ENCODE results near the gene CRYBG2.

CRYBG2 gene

DNA sequence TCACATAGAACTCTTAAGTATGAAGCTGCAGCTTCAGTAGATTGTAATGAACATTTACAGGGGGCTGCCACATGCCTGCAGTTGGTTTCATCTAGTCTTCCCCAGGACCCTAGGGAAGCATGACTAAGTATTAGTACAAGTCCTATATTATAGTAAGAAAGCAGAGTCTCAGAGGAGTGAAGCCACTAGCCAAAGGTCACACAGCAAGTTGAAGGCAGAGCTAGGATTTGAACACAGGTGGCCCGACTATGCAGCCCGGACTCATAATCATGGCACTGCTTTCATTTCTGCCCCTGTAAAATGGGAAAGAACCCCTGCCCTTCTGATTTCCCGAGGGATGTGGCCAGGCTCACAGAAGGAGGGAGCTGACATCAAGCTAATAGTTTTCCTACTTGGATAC lies 8.4 kb upstream of the CRYBG2 start:
- DNase-seq (ENCODE audit: low spot score) (no peak), ATAC-seq (ENCODE audit: low read depth) (no peak)
- Histone ChIP-seq H3K27me3 (ENCODE audit: insufficient read depth, poor library complexity, severe bottlenecking) (no peaks in the 10 kb centered on the region), H3K4me1 (ENCODE audit: insufficient read depth, poor library complexity, severe bottlenecking) (peaks cover 10% of the 10 kb centered on the region), H3K4me3 (ENCODE audit: severe bottlenecking) (no peak overlapping the region), H3K36me3 (ENCODE audit: low read depth) (no peaks in the 10 kb centered on the region), H3K27ac (ENCODE audit: poor library complexity, severe bottlenecking) (no peak overlapping the region), H3K9me3 (ENCODE audit: severe bottlenecking) (no peaks in the 10 kb centered on the region)
- TF ChIP-seq, protein P1, sequence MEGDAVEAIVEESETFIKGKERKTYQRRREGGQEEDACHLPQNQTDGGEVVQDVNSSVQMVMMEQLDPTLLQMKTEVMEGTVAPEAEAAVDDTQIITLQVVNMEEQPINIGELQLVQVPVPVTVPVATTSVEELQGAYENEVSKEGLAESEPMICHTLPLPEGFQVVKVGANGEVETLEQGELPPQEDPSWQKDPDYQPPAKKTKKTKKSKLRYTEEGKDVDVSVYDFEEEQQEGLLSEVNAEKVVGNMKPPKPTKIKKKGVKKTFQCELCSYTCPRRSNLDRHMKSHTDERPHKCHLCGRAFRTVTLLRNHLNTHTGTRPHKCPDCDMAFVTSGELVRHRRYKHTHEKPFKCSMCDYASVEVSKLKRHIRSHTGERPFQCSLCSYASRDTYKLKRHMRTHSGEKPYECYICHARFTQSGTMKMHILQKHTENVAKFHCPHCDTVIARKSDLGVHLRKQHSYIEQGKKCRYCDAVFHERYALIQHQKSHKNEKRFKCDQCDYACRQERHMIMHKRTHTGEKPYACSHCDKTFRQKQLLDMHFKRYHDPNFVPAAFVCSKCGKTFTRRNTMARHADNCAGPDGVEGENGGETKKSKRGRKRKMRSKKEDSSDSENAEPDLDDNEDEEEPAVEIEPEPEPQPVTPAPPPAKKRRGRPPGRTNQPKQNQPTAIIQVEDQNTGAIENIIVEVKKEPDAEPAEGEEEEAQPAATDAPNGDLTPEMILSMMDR (IDR thresholded peaks at IDR 0.05; ENCODE audit: poor library complexity, severe bottlenecking), result no peak

DNA sequence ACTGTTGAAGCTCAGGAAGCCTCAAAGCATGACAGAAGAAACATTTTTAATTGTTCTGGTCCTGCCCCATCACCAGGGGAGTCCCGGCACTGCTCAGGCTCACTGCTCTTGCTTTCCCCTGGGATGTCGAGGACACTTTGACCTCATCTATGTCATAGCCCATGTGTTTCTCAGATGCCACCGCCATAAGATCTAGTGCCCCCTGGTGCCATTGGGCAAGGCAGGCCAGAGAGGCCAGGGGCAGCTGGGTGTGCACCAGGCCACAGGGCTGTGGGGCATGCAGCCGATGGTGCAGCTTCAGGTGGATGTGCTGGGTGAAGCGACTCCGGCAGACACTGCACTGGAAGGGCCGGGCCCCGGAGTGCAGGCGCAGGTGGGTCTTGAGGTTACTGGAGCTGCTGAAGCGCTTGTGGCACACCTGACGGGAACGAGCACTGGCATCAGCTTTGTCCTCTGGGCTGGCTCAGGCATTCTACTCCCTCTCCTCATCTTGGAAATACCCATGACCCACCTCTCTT lies 7.7 kb upstream of the CRYBG2 start:
- no peak overlapping the region for H3K4me3 ChIP-seq (ENCODE audit: severe bottlenecking)
- TF ChIP-seq, protein P1 (IDR thresholded peaks at IDR 0.05; ENCODE audit: poor library complexity, severe bottlenecking), result no peak
- DNase-seq (ENCODE audit: low spot score) (no peak), ATAC-seq (ENCODE audit: low read depth) (no peak)
- no peaks in the 10 kb centered on the region for H3K36me3 ChIP-seq (ENCODE audit: low read depth)
- no peak overlapping the region for H3K27ac ChIP-seq (ENCODE audit: poor library complexity, severe bottlenecking)
- H3K4me1 ChIP-seq (ENCODE audit: insufficient read depth, poor library complexity, severe bottlenecking), result peaks cover 17% of the 10 kb centered on the region
- no peaks in the 10 kb centered on the region for H3K27me3 ChIP-seq (ENCODE audit: insufficient read depth, poor library complexity, severe bottlenecking)
- H3K9me3 ChIP-seq (ENCODE audit: severe bottlenecking), result no peaks in the 10 kb centered on the region

DNA sequence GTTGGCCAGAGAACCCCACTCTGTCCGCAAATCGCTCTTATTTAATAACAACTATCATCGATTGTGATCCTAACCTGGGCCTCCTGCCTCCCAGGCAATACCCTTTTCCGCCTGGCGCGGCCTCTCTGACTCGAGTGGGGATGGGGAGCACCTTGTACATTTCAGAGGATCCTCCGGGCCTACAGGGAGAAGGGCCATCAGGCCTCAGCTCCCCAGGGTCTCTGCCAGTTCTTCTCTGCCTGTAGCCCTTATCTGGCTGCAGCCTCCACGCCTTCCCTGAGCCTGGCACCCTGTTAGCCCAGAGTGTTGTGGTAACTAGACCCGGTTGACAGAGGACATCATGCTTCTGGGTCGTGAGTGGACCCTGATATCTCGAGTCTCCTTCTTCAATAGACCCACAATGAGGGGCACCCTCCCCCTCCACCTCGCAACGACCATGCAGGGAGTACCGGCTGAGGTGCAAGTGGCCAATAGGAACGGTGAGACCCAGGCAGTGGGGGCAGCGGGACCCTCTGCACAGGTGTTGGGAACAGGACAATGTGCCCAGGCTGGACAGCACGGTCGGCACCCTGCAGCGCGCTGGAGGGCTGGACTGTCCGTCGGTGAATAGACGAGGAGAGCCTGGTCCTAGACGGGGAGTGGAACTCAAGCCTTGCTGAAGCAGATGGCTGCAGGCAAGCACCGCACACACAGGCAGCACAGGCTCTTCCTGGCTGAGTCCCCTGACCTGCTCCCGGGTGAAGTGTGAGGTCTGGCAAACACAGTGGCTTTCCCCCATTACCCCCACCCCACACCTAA lies 7.1 kb upstream of the CRYBG2 start:
- DNase-seq (ENCODE audit: low spot score), result no peak
- Histone ChIP-seq H3K9me3 (ENCODE audit: severe bottlenecking) (no peaks in the 10 kb centered on the region), H3K27ac (ENCODE audit: poor library complexity, severe bottlenecking) (no peak overlapping the region), H3K36me3 (ENCODE audit: low read depth) (no peaks in the 10 kb centered on the region), H3K4me1 (ENCODE audit: insufficient read depth, poor library complexity, severe bottlenecking) (peaks cover 18% of the 10 kb centered on the region), H3K4me3 (ENCODE audit: severe bottlenecking) (no peak overlapping the region), H3K27me3 (ENCODE audit: insufficient read depth, poor library complexity, severe bottlenecking) (no peaks in the 10 kb centered on the region)
- ATAC-seq (ENCODE audit: low read depth), result no peak
- TF ChIP-seq, protein P1 (IDR thresholded peaks at IDR 0.05; ENCODE audit: poor library complexity, severe bottlenecking), result no peak

DNA sequence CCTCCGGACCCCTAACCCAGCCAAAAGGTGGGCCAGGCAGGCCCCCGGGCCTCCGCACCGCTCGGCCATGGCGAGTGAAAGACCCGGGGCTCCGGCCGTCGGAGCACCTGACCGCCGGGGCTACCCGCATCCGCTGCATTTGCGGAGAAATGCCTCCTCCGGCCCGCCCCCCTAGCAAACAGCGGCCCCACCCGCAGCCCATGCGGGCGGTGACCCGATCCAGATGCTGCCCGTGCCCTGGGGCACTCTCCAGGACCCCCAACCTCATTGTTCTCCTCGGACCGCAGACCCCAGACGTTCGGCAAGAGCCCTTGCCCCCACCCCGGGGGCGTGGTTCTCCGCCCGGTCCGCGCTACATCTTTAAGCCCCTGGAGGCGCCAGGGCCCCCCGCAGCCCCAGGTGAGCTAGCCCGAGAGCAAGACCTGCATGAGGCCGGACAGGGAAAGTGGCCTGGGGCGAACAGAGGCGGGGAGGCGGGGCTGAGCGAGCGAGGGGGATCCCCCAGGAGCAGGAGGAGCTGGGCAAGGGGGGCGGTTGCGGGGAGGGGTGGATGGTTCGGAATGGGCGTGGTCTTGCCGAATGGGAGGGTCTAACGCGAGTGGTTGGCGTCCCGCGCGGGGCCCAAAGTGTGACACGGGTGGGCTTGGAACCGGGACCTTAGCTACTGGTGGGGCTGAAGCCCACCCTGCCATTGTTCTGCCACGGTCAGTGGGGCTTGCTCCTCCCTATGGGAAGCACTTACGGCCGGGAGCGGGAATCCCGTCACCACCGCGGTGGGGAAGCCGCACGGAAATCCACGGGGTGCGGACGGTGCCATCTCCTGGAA lies 6.3 kb upstream of the CRYBG2 start:
- TF ChIP-seq, protein P1 (IDR thresholded peaks at IDR 0.05; ENCODE audit: poor library complexity, severe bottlenecking), result no peak
- Histone ChIP-seq H3K9me3 (ENCODE audit: severe bottlenecking) (no peaks in the 10 kb centered on the region), H3K4me1 (ENCODE audit: insufficient read depth, poor library complexity, severe bottlenecking) (peaks cover 18% of the 10 kb centered on the region), H3K27me3 (ENCODE audit: insufficient read depth, poor library complexity, severe bottlenecking) (no peaks in the 10 kb centered on the region), H3K4me3 (ENCODE audit: severe bottlenecking) (no peak overlapping the region), H3K36me3 (ENCODE audit: low read depth) (no peaks in the 10 kb centered on the region), H3K27ac (ENCODE audit: poor library complexity, severe bottlenecking) (no peak overlapping the region)
- no peak for DNase-seq (ENCODE audit: low spot score)
- no peak for ATAC-seq (ENCODE audit: low read depth)

Data from RWPE2 (cell line).